Stimulated activated naive B cell treated with anti-CD40 and anti-IgM and Interleukin-4, amounts not matched to agents 10 μg/mL and 1 μg/mL and 100 μg/mL, for 72 hours (primary cell): ENCODE results near the gene ADRA2B.

Experiments
- ATAC-seq, 2 donors: fragments of 150-1000 bp; cut with Tn5 transposase; replicated peaks; 2 replicates each; pipeline ENCODE4 v1.10.0; 2021; ENCODE audit warnings: moderate library complexity in 1 of 2
- DNase-seq: peaks from one replicate; pipeline ENCODE4 v3.0.0; 2021
- H3K27ac Mint-ChIP-seq: one replicate; pipeline ENCODE4 v1.8.0; 2022; ENCODE audit warnings: mild to moderate bottlenecking, mixed read lengths
- H3K27me3 Mint-ChIP-seq, 2 donors: one replicate each; pipeline ENCODE4 v1.8.0; 2022; ENCODE audit warnings: mixed read lengths in 2 of 2
- H3K36me3 Mint-ChIP-seq, 2 donors: one replicate each; pipeline ENCODE4 v1.8.0; 2022; ENCODE audit warnings: mixed read lengths in 2 of 2, mild to moderate bottlenecking in 1 of 2
- H3K4me1 Mint-ChIP-seq, 2 donors: one replicate each; pipeline ENCODE4 v1.8.0; 2022; ENCODE audit warnings: mixed read lengths in 2 of 2, mild to moderate bottlenecking in 1 of 2
- H3K4me3 Mint-ChIP-seq, 2 donors: one replicate each; pipeline ENCODE4 v1.8.0; 2022; ENCODE audit warnings: mild to moderate bottlenecking in 2 of 2, mixed read lengths in 2 of 2, moderate library complexity in 1 of 2
- H3K9me3 Mint-ChIP-seq, 2 donors: one replicate each; pipeline ENCODE4 v1.8.0; 2022; ENCODE audit warnings: mixed read lengths in 2 of 2, mild to moderate bottlenecking in 1 of 2

Gene ADRA2B

GRCh38 chr2:96154506-96155380 lies 38.4 kb upstream of the ADRA2B start:
- no peak overlapping the region for H3K4me3 Mint-ChIP-seq
- H3K4me1 Mint-ChIP-seq = peaks cover 71 to 99% of the 10 kb centered on the region in 2 donors
- no peaks in the 10 kb centered on the region for H3K9me3 Mint-ChIP-seq
- ATAC-seq (no peak), DNase-seq (no peak)
- H3K27me3 Mint-ChIP-seq = no peaks in the 10 kb centered on the region
- peaks cover 0 to 8% of the 10 kb centered on the region in 2 donors for H3K36me3 Mint-ChIP-seq
- H3K27ac Mint-ChIP-seq = peak overlapping the region; percentile 84

- no peak for ATAC-seq
Measured at GRCh38 chr2:96153991-96154431, 37.6 kb upstream of the ADRA2B start.

GRCh38 chr2:96153291-96153713 lies 36.9 kb upstream of the ADRA2B start:
- peaks cover 67 to 96% of the 10 kb centered on the region in 2 donors for H3K4me1 Mint-ChIP-seq

More at GRCh38 chr2:96153991-96154431, 37.6 kb upstream of the ADRA2B start:
- Mint-ChIP-seq H3K27me3 (no peaks in the 10 kb centered on the region), H3K36me3 (peaks cover 0 to 7% of the 10 kb centered on the region in 2 donors), H3K4me1 (peaks cover 67 to 96% of the 10 kb centered on the region in 2 donors), H3K9me3 (no peaks in the 10 kb centered on the region), H3K4me3 (no peak overlapping the region), H3K27ac (no peak overlapping the region)
- DNase-seq = no peak

GRCh38 chr2:96152304-96153161 lies 36.2 kb upstream of the ADRA2B start:
- peak overlapping the region; percentile 72 for H3K27ac Mint-ChIP-seq
- H3K27me3 Mint-ChIP-seq = no peaks in the 10 kb centered on the region
- no peak overlapping the region for H3K4me3 Mint-ChIP-seq
- no peaks in the 10 kb centered on the region for H3K9me3 Mint-ChIP-seq
- peaks cover 67 to 96% of the 10 kb centered on the region in 2 donors for H3K4me1 Mint-ChIP-seq
- DNase-seq (no peak), ATAC-seq (no peak)
- peaks cover 0 to 7% of the 10 kb centered on the region in 2 donors for H3K36me3 Mint-ChIP-seq

More at GRCh38 chr2:96153291-96153713, 36.9 kb upstream of the ADRA2B start:
- peaks cover 0 to 7% of the 10 kb centered on the region in 2 donors for H3K36me3 Mint-ChIP-seq
- ATAC-seq (no peak), DNase-seq (no peak)
- no peak overlapping the region for H3K27ac Mint-ChIP-seq
- H3K4me3 Mint-ChIP-seq = no peak overlapping the region
- H3K9me3 Mint-ChIP-seq = no peaks in the 10 kb centered on the region
- no peaks in the 10 kb centered on the region for H3K27me3 Mint-ChIP-seq

GRCh38 chr2:96151595-96152303 lies 35.4 kb upstream of the ADRA2B start:
- no peak overlapping the region for H3K4me3 Mint-ChIP-seq
- H3K36me3 Mint-ChIP-seq = peaks cover 0 to 4% of the 10 kb centered on the region in 2 donors
- H3K27ac Mint-ChIP-seq = peak overlapping the region; percentile 72
- peaks cover 67 to 96% of the 10 kb centered on the region in 2 donors for H3K4me1 Mint-ChIP-seq
- no peak for ATAC-seq
- no peaks in the 10 kb centered on the region for H3K9me3 Mint-ChIP-seq
- DNase-seq = no peak
- H3K27me3 Mint-ChIP-seq = no peaks in the 10 kb centered on the region

- ATAC-seq (no peak), DNase-seq (no peak)
- Mint-ChIP-seq H3K4me3 (no peak overlapping the region), H3K36me3 (peaks cover 0 to 2% of the 10 kb centered on the region in 2 donors), H3K27me3 (no peaks in the 10 kb centered on the region), H3K9me3 (no peaks in the 10 kb centered on the region), H3K27ac (peak overlapping the region; percentile 92), H3K4me1 (peaks cover 67 to 96% of the 10 kb centered on the region in 2 donors)
Measured at GRCh38 chr2:96150791-96151594, 34.6 kb upstream of the ADRA2B start.

- H3K27ac Mint-ChIP-seq = peak overlapping the region; percentile 92
- ATAC-seq (no peak), DNase-seq (no peak)
- no peaks in the 10 kb centered on the region for H3K36me3 Mint-ChIP-seq
- no peaks in the 10 kb centered on the region for H3K27me3 Mint-ChIP-seq
- no peaks in the 10 kb centered on the region for H3K9me3 Mint-ChIP-seq
- H3K4me1 Mint-ChIP-seq = peaks cover 65 to 94% of the 10 kb centered on the region in 2 donors
- no peak overlapping the region for H3K4me3 Mint-ChIP-seq
Measured at GRCh38 chr2:96150007-96150640, 33.8 kb upstream of the ADRA2B start.

GRCh38 chr2:96148410-96149217 lies 32.2 kb upstream of the ADRA2B start:
- H3K27me3 Mint-ChIP-seq = no peaks in the 10 kb centered on the region
- peaks cover 59 to 91% of the 10 kb centered on the region in 2 donors for H3K4me1 Mint-ChIP-seq
- DNase-seq (peak; percentile 94), ATAC-seq (peak; percentile 62 to 63)
- peak overlapping the region; percentile 94 for H3K27ac Mint-ChIP-seq
- no peaks in the 10 kb centered on the region for H3K9me3 Mint-ChIP-seq
- peaks cover 11 to 12% of the 10 kb centered on the region in 2 donors for H3K36me3 Mint-ChIP-seq
- peak overlapping the region; percentile 89 to 98 for H3K4me3 Mint-ChIP-seq

GRCh38 chr2:96147593-96148201 lies 31.3 kb upstream of the ADRA2B start:
- no peaks in the 10 kb centered on the region for H3K27me3 Mint-ChIP-seq
- ATAC-seq (no peak), DNase-seq (peak; percentile 36)
- peaks cover 55 to 91% of the 10 kb centered on the region in 2 donors for H3K4me1 Mint-ChIP-seq
- peaks cover 20 to 21% of the 10 kb centered on the region in 2 donors for H3K36me3 Mint-ChIP-seq
- H3K4me3 Mint-ChIP-seq = peak overlapping the region; percentile 89 to 98
- no peaks in the 10 kb centered on the region for H3K9me3 Mint-ChIP-seq
- H3K27ac Mint-ChIP-seq = peak overlapping the region; percentile 94

GRCh38 chr2:96146881-96147592 lies 30.7 kb upstream of the ADRA2B start:
- Mint-ChIP-seq H3K9me3 (no peaks in the 10 kb centered on the region), H3K4me1 (peaks cover 55 to 91% of the 10 kb centered on the region in 2 donors), H3K4me3 (peak overlapping the region; percentile 89 to 98), H3K36me3 (peaks cover 26 to 28% of the 10 kb centered on the region in 2 donors), H3K27me3 (no peaks in the 10 kb centered on the region), H3K27ac (peak overlapping the region; percentile 94)
- ATAC-seq (no peak), DNase-seq (no peak)

GRCh38 chr2:96146153-96146880 lies 29.9 kb upstream of the ADRA2B start:
- peak; percentile 95 for DNase-seq
- peak; percentile 50 to 60 for ATAC-seq
- H3K4me3 Mint-ChIP-seq = peak overlapping the region; percentile 89 to 98
- H3K4me1 Mint-ChIP-seq = peaks cover 54 to 90% of the 10 kb centered on the region in 2 donors
- H3K27ac Mint-ChIP-seq = peak overlapping the region; percentile 94
- H3K9me3 Mint-ChIP-seq = no peaks in the 10 kb centered on the region
- H3K27me3 Mint-ChIP-seq = no peaks in the 10 kb centered on the region
- peaks cover 27 to 32% of the 10 kb centered on the region in 2 donors for H3K36me3 Mint-ChIP-seq
